Mesenchymal stem cell (in vitro differentiated cells and primary cell): Measurements from ENCODE around the gene ANKRD29.

Experiments
- DNase-seq: peaks from one replicate; pipeline ENCODE4 v3.0.0-alpha.2; 2013
- H2AFZ ChIP-seq: one replicate; pipeline ENCODE4 v1.6.1; 2013; ENCODE audit warnings: low read depth, mild to moderate bottlenecking, control low read depth, inconsistent platforms, low read length, moderate library complexity
- H2AK5ac ChIP-seq: 2 replicates; pipeline ENCODE4 v1.6.1; 2013; ENCODE audit warnings: low read length, moderate library complexity, mild to moderate bottlenecking, inconsistent platforms; ENCODE audit not compliant: severe bottlenecking
- H2BK120ac ChIP-seq: one replicate; pipeline ENCODE4 v1.6.1; 2013; ENCODE audit warnings: low read depth, mild to moderate bottlenecking, inconsistent platforms, low read length, moderate library complexity
- H2BK12ac ChIP-seq, 2 experiments: one replicate each; pipeline ENCODE4 v1.6.1; 2013; ENCODE audit warnings: inconsistent platforms in 2 of 2, low read length in 2 of 2, mild to moderate bottlenecking in 2 of 2, moderate library complexity in 2 of 2, control low read depth in 1 of 2
- H2BK15ac ChIP-seq: one replicate; pipeline ENCODE4 v1.6.1; 2013; ENCODE audit warnings: mild to moderate bottlenecking, low read depth, inconsistent platforms; ENCODE audit not compliant: poor library complexity, severe bottlenecking
- H2BK5ac ChIP-seq: 2 replicates; pipeline ENCODE4 v1.6.1; 2013; ENCODE audit warnings: low read depth, mild to moderate bottlenecking, low read length, control low read depth, inconsistent platforms; ENCODE audit not compliant: poor library complexity, severe bottlenecking
- H3K14ac ChIP-seq, 2 experiments: one replicate each; pipeline ENCODE4 v1.6.1; 2013; ENCODE audit warnings: inconsistent platforms in 2 of 2, low read length in 2 of 2, control low read depth in 1 of 2, mild to moderate bottlenecking in 1 of 2, moderate library complexity in 1 of 2
- H3K18ac ChIP-seq, 2 experiments: one replicate each; pipeline ENCODE4 v1.6.1; 2013; ENCODE audit warnings: inconsistent platforms in 2 of 2, low read length in 2 of 2, control low read depth in 1 of 2, low read depth in 1 of 2, mild to moderate bottlenecking in 1 of 2
- H3K23ac ChIP-seq, 2 experiments: one replicate each; pipeline ENCODE4 v1.6.1; 2013; ENCODE audit warnings: inconsistent platforms in 2 of 2, low read length in 2 of 2, mild to moderate bottlenecking in 2 of 2, moderate library complexity in 2 of 2, control low read depth in 1 of 2
- H3K27ac ChIP-seq: 2 replicates; pipeline ENCODE4 v1.5.1; 2013; ENCODE audit warnings: mild to moderate bottlenecking, moderate library complexity, low read length, control low read depth, inconsistent platforms; ENCODE audit not compliant: poor library complexity, severe bottlenecking
- H3K27me3 ChIP-seq, 2 experiments: 2 replicates each; pipeline versions ENCODE4 v1.6.1 to v1.7.0; 2013; ENCODE audit warnings: low read length in 2 of 2, mild to moderate bottlenecking in 2 of 2, moderate library complexity in 2 of 2, control low read depth in 1 of 2, inconsistent platforms in 1 of 2; ENCODE audit not compliant: control insufficient read depth in 1 of 2, insufficient read depth in 1 of 2
- H3K36me3 ChIP-seq, 2 experiments: 2 replicates each; pipeline versions ENCODE4 v1.6.1 to v1.7.0; 2013; ENCODE audit warnings: low read length in 2 of 2, control low read depth in 1 of 2, inconsistent platforms in 1 of 2, low read depth in 1 of 2, mild to moderate bottlenecking in 1 of 2; ENCODE audit not compliant: insufficient read depth in 2 of 2, control insufficient read depth in 1 of 2
- H3K4ac ChIP-seq, 2 experiments: one replicate each; pipeline ENCODE4 v1.6.1; 2013; ENCODE audit warnings: inconsistent platforms in 2 of 2, low read length in 2 of 2, mild to moderate bottlenecking in 2 of 2, moderate library complexity in 2 of 2, control low read depth in 1 of 2, low read depth in 1 of 2
- H3K4me1 ChIP-seq: 2 replicates; pipeline ENCODE4 v1.6.1; 2013; ENCODE audit warnings: low read depth, low read length, control low read depth; ENCODE audit not compliant: control insufficient read depth, insufficient read depth
- H3K4me2 ChIP-seq: 2 replicates; pipeline ENCODE4 v1.6.1; 2013; ENCODE audit warnings: low read length, mild to moderate bottlenecking, inconsistent platforms; ENCODE audit not compliant: poor library complexity, severe bottlenecking
- H3K4me3 ChIP-seq, 2 experiments: 2 replicates each; pipeline versions ENCODE4 v1.5.1 to v1.7.0; 2013; ENCODE audit warnings: low read length in 2 of 2, mild to moderate bottlenecking in 2 of 2, control low read depth in 1 of 2, low read depth in 1 of 2; ENCODE audit not compliant: insufficient read depth in 1 of 2
- H3K79me1 ChIP-seq: replicated peaks from 2 replicates; pipeline ENCODE4 v1.6.1; 2013; ENCODE audit warnings: mild to moderate bottlenecking, control low read depth, low read length, inconsistent platforms; ENCODE audit not compliant: poor library complexity, severe bottlenecking
- H3K9ac ChIP-seq: 2 replicates; pipeline ENCODE4 v1.7.0; 2013; ENCODE audit warnings: mild to moderate bottlenecking, low read length, moderate library complexity
- H3K9me3 ChIP-seq: 2 replicates; pipeline ENCODE4 v1.7.0; 2013; ENCODE audit warnings: mild to moderate bottlenecking, low read length; ENCODE audit not compliant: control insufficient read depth
- H4K8ac ChIP-seq: one replicate; pipeline ENCODE4 v1.6.1; 2013; ENCODE audit warnings: inconsistent platforms, mild to moderate bottlenecking, low read length, moderate library complexity
- H4K91ac ChIP-seq: one replicate; pipeline ENCODE4 v1.6.1; 2013; ENCODE audit warnings: mild to moderate bottlenecking, low read length, inconsistent platforms
- WGBS: methylation state at CpG from one replicate; pipeline ENCODE4 v1.1.7; 2013; ENCODE audit warnings: mixed read lengths; 5-methylcytosine and 5-hydroxymethylcytosine counted together

The ANKRD29 gene

DNA sequence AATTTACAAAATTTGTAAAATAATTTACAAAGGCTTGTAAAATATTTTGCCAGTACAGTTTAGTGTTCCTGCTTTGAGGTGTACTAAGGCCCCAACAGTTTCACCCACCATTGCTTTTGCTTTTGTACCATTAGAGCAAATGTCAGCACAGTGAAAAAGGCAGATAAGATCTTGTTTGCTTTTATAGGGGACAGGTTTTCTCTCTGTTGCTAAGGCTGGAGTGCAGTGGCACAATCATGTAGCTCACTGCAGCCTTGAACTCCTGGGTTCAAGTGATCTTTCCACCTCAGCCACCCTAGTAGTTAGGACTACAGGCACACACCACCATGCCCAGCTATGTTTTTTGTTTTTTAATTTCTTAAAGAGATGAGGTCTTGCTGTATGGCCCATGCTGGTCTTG is 56.8 kb downstream of the ANKRD29 start:
- Histone ChIP-seq H3K4ac (no peak overlapping the region), H4K91ac (no peak overlapping the region), H2AFZ (no peak overlapping the region), H2BK5ac (no peak overlapping the region), H4K8ac (no peak overlapping the region), H2AK5ac (no peak overlapping the region), H3K14ac (no peak overlapping the region), H3K18ac (no peak overlapping the region), H3K36me3 (peaks cover 0 to 25% of the 10 kb centered on the region in 2 experiments), H3K9me3 (no peaks in the 10 kb centered on the region), H3K4me2 (no peak overlapping the region), H3K23ac (no peak overlapping the region), H3K79me1 (no peaks in the 10 kb centered on the region), H2BK12ac (no peak overlapping the region), H3K27me3 (no peaks in the 10 kb centered on the region), H3K4me3 (no peak overlapping the region), H3K4me1 (no peaks in the 10 kb centered on the region), H2BK15ac (no peak overlapping the region), H2BK120ac (no peak overlapping the region), H3K9ac (no peak overlapping the region), H3K27ac (no peak overlapping the region)
- no peak for DNase-seq

DNA sequence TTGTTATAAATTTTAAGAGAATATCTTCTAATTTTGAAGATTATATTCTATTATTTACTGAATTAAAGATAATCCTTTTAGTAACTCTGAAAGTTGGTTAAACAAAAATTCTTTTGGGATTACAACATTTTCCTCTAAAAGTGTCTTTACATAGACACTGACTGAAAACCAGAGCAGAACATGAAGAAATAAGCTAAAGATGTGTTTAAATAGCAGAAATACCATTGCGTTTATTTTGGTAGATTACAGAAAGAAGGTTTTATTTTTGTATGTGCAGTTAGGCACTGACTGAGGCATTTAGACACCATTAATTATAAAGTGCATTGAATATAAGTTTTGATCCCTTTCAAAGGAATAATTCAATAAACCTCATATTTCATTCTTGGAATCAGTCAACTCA is 62.9 kb downstream of the ANKRD29 start:
- no peak overlapping the region for H4K8ac ChIP-seq
- H3K36me3 ChIP-seq: no peaks in the 10 kb centered on the region
- no peak overlapping the region for H3K14ac ChIP-seq
- peak overlapping the region; percentile 34 for H3K9ac ChIP-seq
- no peak overlapping the region for H3K18ac ChIP-seq
- H3K4me1 ChIP-seq: no peaks in the 10 kb centered on the region
- H3K4me3 ChIP-seq: no peak overlapping the region
- no peak overlapping the region for H2BK5ac ChIP-seq
- no peak overlapping the region for H4K91ac ChIP-seq
- no peak overlapping the region for H2BK12ac ChIP-seq
- H3K79me1 ChIP-seq: no peaks in the 10 kb centered on the region
- DNase-seq: no peak
- no peaks in the 10 kb centered on the region for H3K27me3 ChIP-seq
- no peaks in the 10 kb centered on the region for H3K9me3 ChIP-seq
- no peak overlapping the region for H3K4ac ChIP-seq
- H2AFZ ChIP-seq: no peak overlapping the region
- no peak overlapping the region for H3K4me2 ChIP-seq
- H3K27ac ChIP-seq: no peak overlapping the region
- no peak overlapping the region for H3K23ac ChIP-seq
- H2AK5ac ChIP-seq: no peak overlapping the region
- H2BK15ac ChIP-seq: no peak overlapping the region
- no peak overlapping the region for H2BK120ac ChIP-seq
- WGBS: 83% methylated on average over 1 of the region's 1 CpG

DNA sequence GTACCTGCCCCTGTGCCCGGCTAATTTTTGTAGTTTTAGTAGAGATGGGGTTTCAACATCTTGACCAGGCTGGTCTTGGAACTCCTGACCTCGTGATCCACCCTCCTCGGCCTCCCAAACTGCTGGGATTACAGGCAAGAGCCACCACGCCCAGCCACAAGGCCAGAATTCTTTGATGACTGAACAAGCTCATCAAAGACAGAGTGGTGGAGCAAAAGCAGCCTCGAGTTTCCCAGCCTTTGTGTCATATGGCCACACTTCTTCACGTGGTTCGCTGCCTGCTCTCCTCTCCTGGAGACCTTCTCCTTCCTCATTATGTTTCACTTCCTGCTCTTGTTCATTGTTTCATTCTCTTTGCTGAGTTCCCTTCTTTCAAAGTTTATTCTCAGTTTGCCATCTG is 66.5 kb downstream of the ANKRD29 start:
- Histone ChIP-seq H3K27ac (no peak overlapping the region), H3K4me3 (no peak overlapping the region), H3K14ac (no peak overlapping the region), H2BK12ac (no peak overlapping the region), H2BK5ac (no peak overlapping the region), H2BK120ac (no peak overlapping the region), H3K18ac (no peak overlapping the region), H3K23ac (no peak overlapping the region), H2AK5ac (no peak overlapping the region), H3K79me1 (no peaks in the 10 kb centered on the region), H3K4me2 (no peak overlapping the region), H3K4me1 (no peaks in the 10 kb centered on the region), H2AFZ (no peak overlapping the region), H3K9me3 (no peaks in the 10 kb centered on the region), H4K8ac (no peak overlapping the region), H4K91ac (no peak overlapping the region), H2BK15ac (no peak overlapping the region), H3K4ac (no peak overlapping the region), H3K36me3 (no peaks in the 10 kb centered on the region), H3K27me3 (no peaks in the 10 kb centered on the region), H3K9ac (no peak overlapping the region)
- DNase-seq: no peak
- 86% methylated on average over 7 of the region's 7 CpGs for WGBS

DNA sequence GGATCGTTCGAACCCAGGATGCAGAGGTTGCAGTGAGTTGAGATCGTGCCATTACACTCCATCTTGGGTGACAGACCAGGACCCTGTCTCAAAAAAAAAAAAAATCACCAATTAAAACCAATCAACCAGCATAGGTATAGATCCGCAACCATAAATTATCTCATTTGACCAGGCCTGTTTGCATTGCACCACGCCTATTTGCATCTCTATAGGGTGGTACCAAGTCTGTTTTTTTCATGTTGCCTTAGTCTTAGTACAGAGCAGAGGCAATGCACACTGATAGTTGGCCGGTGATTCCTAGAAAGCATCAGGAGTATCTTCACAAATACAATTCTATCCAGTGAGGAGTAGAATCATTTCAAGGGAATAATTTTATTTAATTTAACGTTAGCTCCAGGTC is 67.1 kb downstream of the ANKRD29 start:
- Histone ChIP-seq H2BK5ac (no peak overlapping the region), H3K27ac (no peak overlapping the region), H2BK120ac (no peak overlapping the region), H3K9ac (no peak overlapping the region), H3K4me3 (no peak overlapping the region), H3K18ac (peak overlapping the region in 1 of 2 experiments; percentile 5), H3K27me3 (no peaks in the 10 kb centered on the region), H2AK5ac (peak overlapping the region; percentile 12), H3K4me2 (no peak overlapping the region), H3K4me1 (no peaks in the 10 kb centered on the region), H4K8ac (no peak overlapping the region), H4K91ac (no peak overlapping the region), H3K79me1 (no peaks in the 10 kb centered on the region), H3K9me3 (no peaks in the 10 kb centered on the region), H3K4ac (no peak overlapping the region), H2AFZ (no peak overlapping the region), H2BK12ac (no peak overlapping the region), H3K36me3 (no peaks in the 10 kb centered on the region), H2BK15ac (no peak overlapping the region), H3K14ac (no peak overlapping the region), H3K23ac (no peak overlapping the region)
- DNase-seq: no peak
- 96% methylated on average over 7 of the region's 7 CpGs for WGBS
